B cell (primary cell): ENCODE data around the gene IL13RA1.

ENCODE experiments used
- EZH2 ChIP-seq: IDR thresholded peaks from 2 replicates; pipeline ENCODE4 v1.6.1; 2012; ENCODE audit warnings: borderline replicate concordance, low read depth, mild to moderate bottlenecking, moderate library complexity, low read length; ENCODE audit not compliant: insufficient read depth, poor library complexity, severe bottlenecking
- TF ChIP-seq, protein P1 (sequence below): fragments of 200-600 bp; IDR thresholded peaks from one replicate; pipeline ENCODE4 v1.8.0; 2022; ENCODE audit warnings: antibody characterized with exemption, mild to moderate bottlenecking

DNA sequence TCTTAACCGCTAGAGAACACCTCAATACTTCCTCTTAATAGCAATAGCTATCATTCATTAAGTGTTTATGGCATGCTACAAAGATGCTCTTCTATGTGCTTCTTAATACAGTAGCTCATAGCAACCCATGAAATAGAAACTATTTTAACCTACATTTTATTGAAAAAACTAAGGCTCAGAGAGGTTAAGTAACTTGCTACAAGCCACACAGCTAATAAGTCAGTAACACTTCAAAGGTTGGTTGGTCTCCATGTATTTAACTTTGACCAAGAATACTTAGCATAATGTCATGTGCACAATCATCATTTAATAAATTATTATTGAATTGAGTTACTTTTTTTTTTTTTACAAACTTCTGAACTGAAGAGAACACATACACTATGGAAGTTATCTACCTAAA lies 36.1 kb downstream of the IL13RA1 start:
- TF ChIP-seq, protein P1, sequence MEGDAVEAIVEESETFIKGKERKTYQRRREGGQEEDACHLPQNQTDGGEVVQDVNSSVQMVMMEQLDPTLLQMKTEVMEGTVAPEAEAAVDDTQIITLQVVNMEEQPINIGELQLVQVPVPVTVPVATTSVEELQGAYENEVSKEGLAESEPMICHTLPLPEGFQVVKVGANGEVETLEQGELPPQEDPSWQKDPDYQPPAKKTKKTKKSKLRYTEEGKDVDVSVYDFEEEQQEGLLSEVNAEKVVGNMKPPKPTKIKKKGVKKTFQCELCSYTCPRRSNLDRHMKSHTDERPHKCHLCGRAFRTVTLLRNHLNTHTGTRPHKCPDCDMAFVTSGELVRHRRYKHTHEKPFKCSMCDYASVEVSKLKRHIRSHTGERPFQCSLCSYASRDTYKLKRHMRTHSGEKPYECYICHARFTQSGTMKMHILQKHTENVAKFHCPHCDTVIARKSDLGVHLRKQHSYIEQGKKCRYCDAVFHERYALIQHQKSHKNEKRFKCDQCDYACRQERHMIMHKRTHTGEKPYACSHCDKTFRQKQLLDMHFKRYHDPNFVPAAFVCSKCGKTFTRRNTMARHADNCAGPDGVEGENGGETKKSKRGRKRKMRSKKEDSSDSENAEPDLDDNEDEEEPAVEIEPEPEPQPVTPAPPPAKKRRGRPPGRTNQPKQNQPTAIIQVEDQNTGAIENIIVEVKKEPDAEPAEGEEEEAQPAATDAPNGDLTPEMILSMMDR, result no peak
- TF ChIP-seq EZH2, result no peak
